22Rv1 (cell line): ENCODE results near the gene NOL4L.

Experiments used
- H3K27ac ChIP-seq: fragments of 450-650 bp; 2 replicates; pipeline ENCODE4 v1.5.1; 2017
- CTCF ChIP-seq: fragments of 450-650 bp; IDR thresholded peaks from 2 replicates; pipeline ENCODE4 v1.5.1; 2017; ENCODE audit warnings: mild to moderate bottlenecking
- ZFX ChIP-seq: fragments of 450-650 bp; IDR thresholded peaks from 2 replicates; pipeline ENCODE4 v1.6.1; 2017; ENCODE audit warnings: antibody characterized with exemption, borderline replicate concordance

The NOL4L gene

DNA sequence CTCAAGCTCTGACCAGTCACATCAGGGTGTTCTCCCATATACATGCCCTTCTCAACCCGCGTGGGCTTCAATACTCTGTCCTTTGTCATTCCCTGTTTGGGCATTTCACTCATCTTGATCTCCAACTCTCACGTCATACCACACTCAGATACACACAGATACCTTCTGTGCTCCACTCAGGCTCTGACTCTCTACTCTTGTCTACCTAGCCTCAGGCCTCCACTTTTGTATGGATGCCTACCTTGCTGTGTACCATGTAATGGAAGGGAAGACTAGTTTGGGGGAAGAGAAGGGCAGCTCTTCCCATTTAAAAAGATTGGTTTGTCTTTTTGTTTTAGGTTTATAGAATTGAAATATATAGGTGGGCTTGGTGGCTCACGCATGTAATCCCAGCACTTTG, 178.4 kb downstream of the NOL4L start:
- H3K27ac ChIP-seq = no peak overlapping the region
- no peak for TF ChIP-seq ZFX
- no peak for TF ChIP-seq CTCF

GRCh38 chr20:32404017-32404416, 181.1 kb downstream of the NOL4L start:
- no peak overlapping the region for H3K27ac ChIP-seq
- no peak for TF ChIP-seq CTCF

- TF ChIP-seq CTCF (no peak), ZFX (no peak)
- no peak overlapping the region for H3K27ac ChIP-seq
Measured at GRCh38 chr20:32400476-32400875, 184.7 kb downstream of the NOL4L start.

DNA sequence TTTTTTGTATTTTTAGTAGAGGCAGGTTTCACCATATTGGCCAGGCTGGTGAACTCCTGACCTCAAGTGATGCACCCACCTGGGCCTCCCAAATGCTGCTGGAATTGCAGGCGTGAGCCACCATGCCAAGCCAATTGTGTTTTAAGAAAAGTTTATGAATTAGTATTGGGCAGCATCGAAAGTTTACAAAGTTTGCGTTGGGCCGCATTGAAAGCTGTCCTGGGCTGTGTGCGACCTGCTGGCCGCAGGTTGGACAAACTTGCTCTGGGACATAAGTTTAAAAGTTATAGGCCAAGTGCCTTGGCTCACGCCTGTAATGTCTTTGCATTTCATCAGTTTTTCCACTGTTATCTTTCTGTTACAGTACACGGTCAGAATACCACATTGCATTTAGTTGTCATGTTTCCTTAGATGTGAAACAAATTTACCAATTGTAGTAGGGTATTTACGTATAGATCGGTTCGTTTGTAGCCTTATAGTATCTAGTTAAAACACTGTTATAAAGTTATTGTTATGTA, 187.5 kb downstream of the NOL4L start:
- H3K27ac ChIP-seq = no peak overlapping the region
- TF ChIP-seq CTCF = no peak

DNA sequence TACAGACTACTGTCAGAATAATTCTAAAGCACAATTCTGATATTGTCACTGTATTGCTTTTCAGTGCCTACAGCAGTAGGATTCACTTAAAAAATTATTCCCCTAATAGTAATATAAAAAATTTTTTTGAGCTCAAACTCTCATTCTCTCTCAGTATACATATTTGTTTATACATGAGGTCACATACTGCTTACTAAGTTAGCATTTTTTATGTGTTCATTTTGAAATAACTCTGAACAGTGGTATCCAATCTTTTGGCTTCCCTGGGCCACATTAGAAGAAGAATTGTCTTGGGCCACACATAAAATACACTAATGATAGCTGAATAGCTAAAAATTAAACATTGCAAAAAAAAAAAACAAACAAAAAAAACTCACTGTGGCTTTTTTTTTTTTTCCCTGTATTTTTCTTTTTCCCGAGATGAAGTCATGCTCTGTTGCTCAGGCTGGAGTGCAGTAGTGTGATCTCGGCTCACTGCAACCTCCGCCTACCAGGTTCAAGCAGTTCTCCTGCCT, 188.4 kb downstream of the NOL4L start:
- TF ChIP-seq CTCF (no peak), ZFX (no peak)
- no peak overlapping the region for H3K27ac ChIP-seq

GRCh38 chr20:32395066-32395465, 190.1 kb downstream of the NOL4L start:
- no peak overlapping the region for H3K27ac ChIP-seq
- TF ChIP-seq ZFX (no peak), CTCF (no peak)
